ENCODE results near the gene MAP2K5.

DNA sequence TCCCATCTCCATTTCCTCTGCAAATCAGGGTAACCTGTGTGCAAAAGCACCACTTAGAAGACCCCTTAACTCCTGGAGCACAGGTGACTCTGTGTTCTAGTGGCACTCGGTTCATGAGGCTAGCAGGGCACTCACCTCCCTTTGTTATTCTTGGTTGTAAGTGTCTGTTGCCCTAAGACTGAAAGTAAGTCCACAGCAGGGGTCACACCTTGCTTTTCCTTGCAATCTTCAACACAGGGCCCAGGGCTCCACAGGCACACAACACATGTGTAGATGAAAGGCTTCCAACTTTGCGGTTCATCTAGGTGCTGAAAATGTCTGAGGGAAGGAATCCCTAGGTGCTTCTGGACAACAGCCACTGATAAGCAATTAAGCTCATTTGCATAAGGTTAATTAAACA, 294.5 kb downstream of the MAP2K5 start:
- TF ChIP-seq, protein P1, sequence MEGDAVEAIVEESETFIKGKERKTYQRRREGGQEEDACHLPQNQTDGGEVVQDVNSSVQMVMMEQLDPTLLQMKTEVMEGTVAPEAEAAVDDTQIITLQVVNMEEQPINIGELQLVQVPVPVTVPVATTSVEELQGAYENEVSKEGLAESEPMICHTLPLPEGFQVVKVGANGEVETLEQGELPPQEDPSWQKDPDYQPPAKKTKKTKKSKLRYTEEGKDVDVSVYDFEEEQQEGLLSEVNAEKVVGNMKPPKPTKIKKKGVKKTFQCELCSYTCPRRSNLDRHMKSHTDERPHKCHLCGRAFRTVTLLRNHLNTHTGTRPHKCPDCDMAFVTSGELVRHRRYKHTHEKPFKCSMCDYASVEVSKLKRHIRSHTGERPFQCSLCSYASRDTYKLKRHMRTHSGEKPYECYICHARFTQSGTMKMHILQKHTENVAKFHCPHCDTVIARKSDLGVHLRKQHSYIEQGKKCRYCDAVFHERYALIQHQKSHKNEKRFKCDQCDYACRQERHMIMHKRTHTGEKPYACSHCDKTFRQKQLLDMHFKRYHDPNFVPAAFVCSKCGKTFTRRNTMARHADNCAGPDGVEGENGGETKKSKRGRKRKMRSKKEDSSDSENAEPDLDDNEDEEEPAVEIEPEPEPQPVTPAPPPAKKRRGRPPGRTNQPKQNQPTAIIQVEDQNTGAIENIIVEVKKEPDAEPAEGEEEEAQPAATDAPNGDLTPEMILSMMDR (IDR thresholded peaks at IDR 0.05; ENCODE audit: low read length) = no peak
- no peak for TF ChIP-seq EZH2phosphoT487 (IDR thresholded peaks at IDR 0.05; ENCODE audit: low read length)

Data from MM.1S (cell line).